Daoy (cell line): ENCODE measurements around the gene EHMT1. TPM values are rescaled to one million over a fixed set of nuclear protein-coding genes. Genes with fewer than 3 reads are reported as not detected.

ENCODE experiments used
- DNase-seq: peaks from one replicate; pipeline ENCODE4 v3.0.0-alpha.2; 2015; ENCODE audit warnings: low read depth
- total RNA-seq: library from RNA; depleted of rRNA; stranded (reverse); fragments of >200 nt; shearing (Covaris generic); gene quantifications from 2 replicates; pipeline ENCODE4 v1.2.3, GENCODE V29; 2014

Gene EHMT1
- total RNA-seq, 1 experiment from 2014 or later = 51.9 TPM

DNA sequence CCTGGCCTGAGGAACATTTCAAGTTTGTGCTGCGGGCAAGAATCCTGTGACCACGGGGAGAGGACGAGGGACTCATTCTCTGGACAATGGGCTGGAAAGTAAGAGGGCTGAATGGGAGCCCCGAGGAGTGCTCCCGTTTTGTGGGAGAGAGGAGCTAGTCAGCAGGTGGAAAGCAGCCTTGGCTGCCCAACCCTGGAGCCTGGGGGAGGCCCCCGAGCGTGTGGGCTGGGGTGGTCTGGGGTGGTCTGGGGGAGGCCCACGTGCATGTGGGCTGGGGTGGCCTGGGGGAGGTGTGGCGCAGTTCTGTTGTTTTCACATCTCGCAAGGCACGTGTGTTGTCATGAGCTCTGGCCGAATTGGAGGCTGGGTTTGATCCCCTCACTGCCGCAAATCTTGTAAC lies 27.5 kb downstream of the EHMT1 start:
- DNase-seq = no peak

GRCh38 chr9:137647096-137647714 lies 28.4 kb downstream of the EHMT1 start:
- DNase-seq = no peak

- peak; percentile 28 for DNase-seq
These were observed 29.6 kb downstream of the EHMT1 start for GRCh38 chr9:137648396-137648795.

DNA sequence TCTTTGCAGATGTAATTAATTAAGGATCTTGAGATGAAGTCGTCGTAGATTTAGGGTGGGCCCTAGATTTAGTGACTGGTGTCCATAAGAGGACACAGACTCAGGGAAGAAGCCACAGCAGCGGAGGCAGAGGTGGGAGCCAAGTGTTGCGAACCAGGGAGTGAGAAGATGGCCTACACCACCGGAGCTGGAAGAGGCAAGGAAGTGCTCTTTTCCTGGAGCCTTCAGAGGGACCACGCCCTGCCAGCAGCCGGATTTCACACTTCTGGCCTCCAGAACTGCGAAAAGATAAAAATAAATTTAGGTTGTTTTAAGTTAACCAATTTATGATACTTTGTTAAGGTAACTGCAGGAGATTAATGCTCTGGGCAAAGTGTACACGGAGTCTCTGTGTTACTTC lies 30.7 kb downstream of the EHMT1 start:
- DNase-seq = no peak

- DNase-seq = no peak
These were observed 31.5 kb downstream of the EHMT1 start for GRCh38 chr9:137650259-137650658.

GRCh38 chr9:137650779-137651178 lies 32.0 kb downstream of the EHMT1 start:
- no peak for DNase-seq

GRCh38 chr9:137656416-137656815 lies 37.6 kb downstream of the EHMT1 start:
- no peak for DNase-seq

GRCh38 chr9:137657606-137658005 lies 38.8 kb downstream of the EHMT1 start:
- DNase-seq = no peak

- no peak for DNase-seq
These were observed 40.0 kb downstream of the EHMT1 start for GRCh38 chr9:137658781-137659180.

GRCh38 chr9:137660144-137660543 lies 41.3 kb downstream of the EHMT1 start:
- DNase-seq = no peak

DNA sequence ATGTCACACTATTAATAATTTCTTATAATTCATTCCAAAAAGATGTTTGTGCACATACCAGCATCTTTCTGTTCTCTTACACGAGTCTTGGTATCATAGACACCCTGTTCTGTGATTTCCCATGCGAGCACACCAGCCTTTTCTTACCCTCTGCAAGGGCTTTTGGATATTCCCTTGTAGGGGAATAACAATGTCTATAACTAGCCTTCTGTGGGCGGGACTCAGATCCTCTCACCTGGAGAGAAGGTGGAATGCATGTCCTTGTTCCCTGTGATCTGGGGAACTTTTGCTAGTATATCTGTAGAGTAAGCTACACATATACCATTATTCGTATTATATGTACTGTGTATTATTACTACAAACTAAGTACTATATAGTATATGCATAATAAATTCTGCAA lies 44.8 kb downstream of the EHMT1 start:
- no peak for DNase-seq

GRCh38 chr9:137664676-137665075 lies 45.9 kb downstream of the EHMT1 start:
- DNase-seq = no peak

- no peak for DNase-seq
These were observed 46.4 kb downstream of the EHMT1 start for GRCh38 chr9:137665226-137665625.

- no peak for DNase-seq
These were observed 47.1 kb downstream of the EHMT1 start for GRCh38 chr9:137665697-137666512.

GRCh38 chr9:137666513-137666822 lies 47.7 kb downstream of the EHMT1 start:
- no peak for DNase-seq

DNA sequence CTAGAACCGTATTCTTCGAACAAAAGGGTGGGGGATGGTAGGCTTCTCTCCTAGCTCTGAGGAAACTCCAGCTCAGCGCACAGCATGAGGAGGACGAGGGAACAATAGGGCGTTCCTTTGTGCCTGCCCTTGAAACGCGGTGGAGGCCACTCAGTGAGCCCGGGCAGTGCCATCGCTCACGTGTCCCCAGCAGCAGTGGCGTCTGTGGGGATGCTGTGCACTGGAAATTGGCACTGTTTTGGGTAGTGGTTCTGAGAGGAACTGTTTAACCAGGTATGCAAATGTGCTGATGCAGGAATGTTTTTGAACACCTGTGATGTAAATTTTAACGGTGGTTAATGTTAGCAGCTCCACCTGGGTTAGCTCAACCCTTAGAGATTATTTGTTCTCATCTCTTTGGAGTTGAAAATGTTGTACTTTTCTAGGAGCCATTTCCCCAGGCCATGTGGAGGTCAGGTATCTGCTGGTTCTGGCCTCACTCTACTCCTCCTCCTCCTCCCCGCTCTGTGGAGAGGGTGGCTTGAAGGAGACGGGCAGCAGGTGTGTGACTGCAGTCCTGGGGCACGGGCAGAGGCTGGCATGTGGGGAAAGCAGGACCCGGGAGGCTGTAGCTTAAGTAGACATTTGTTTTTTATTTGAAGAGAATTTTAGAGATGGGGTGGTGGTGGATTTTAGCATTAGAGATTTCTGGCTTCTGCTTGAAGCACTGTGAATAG lies 48.3 kb downstream of the EHMT1 start:
- DNase-seq = no peak

DNA sequence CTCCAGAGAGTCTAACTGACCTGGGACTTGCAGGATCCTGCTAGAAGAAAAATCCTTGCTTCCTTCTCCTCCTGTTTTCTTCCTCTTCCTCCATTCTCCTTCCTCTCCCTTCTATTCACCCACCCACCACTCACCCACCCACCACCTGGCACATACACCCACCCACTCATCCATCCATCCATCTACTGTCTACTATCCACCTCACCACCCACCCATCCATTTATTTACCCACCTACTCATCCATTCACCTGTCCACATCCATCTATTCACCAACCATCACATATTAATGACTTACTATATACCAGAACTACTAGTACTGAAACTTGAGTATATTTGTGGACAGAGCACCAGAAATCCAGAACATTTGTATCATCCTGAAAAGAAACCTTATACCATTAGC lies 49.4 kb downstream of the EHMT1 start:
- DNase-seq = no peak

- DNase-seq = peak; percentile 47
These were observed 50.5 kb downstream of the EHMT1 start for GRCh38 chr9:137669261-137669672.

- DNase-seq = no peak
These were observed 51.8 kb downstream of the EHMT1 start for GRCh38 chr9:137670391-137671195.

- no peak for DNase-seq
These were observed 52.4 kb downstream of the EHMT1 start for GRCh38 chr9:137671196-137671538.

DNA sequence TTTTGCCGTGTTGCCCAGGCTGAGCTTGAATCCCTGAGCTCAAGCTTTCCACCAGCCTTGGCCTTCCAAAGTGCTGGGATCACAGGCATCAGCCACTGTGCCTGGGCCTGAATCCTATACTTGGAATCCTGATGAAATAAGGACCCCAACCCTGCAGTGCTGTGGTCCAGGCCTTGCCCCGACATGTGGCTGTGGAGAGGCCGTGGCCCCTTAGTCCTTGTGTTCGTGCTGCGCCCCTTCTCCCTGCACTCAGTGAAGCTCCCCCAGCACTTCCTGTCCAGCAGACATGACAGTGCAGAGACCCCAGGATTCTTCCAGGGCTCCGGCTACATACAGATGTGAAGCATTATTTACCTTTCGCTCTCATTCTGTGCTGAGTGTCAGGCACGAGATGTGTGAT lies 52.9 kb downstream of the EHMT1 start:
- DNase-seq = no peak
